DMS 273 (cell line): ENCODE results near the gene HAPLN1.
A peak's percentile ranks its signal among the peaks of the same experiment; 100 is the strongest.
"Not testable (repeated sequence)": the region's sequence is repeated elsewhere in the genome, so short reads cannot be mapped to it uniquely, and the experiment has no call there.

Experiments used
- DNase-seq: peaks from one replicate; lab custom pipeline; 2025; ENCODE audit not compliant: unreplicated experiment; lab: John Stamatoyannopoulos, UW

HAPLN1 gene

GRCh38 chr5:83720836-83721537 lies at the start of gene HAPLN1:
Gene HAPLN1 (minus strand): TSS chr5:83720855. CDS start chr5:83673523, 47,332 bp downstream.
- peak; percentile 19 for DNase-seq

GRCh38 chr5:83767409-83767992 lies 46.8 kb upstream of the HAPLN1 start:
- peak; percentile 25 for DNase-seq

- no peak for DNase-seq
These were observed 43.4 kb upstream of the HAPLN1 start for GRCh38 chr5:83764101-83764500.

DNA sequence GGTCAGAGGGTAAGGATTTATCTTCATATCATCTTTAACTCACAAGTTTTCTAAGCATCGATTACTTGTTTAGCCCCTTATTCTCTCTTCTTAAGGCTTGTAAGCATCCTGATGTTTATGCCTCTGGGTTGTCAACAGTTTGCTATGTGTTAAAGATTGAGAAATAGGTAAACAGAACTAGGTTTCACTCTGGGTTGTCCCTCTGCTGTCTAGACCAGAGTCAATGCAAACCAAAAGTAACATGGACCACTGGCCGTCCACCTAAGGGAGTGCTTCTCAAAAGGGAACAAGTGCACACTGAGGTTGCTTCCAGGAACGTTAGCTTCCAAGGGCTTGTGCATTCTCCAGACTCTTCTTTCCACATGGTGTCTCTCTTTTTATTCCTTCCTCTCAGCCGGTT lies 39.9 kb upstream of the HAPLN1 start:
- no peak for DNase-seq

GRCh38 chr5:83752700-83753099 lies 32.0 kb upstream of the HAPLN1 start:
- no peak for DNase-seq

- no peak for DNase-seq
These were observed 30.5 kb upstream of the HAPLN1 start for GRCh38 chr5:83751201-83751600.

- no peak for DNase-seq
These were observed 30.1 kb upstream of the HAPLN1 start for GRCh38 chr5:83750749-83751148.

- no peak for DNase-seq
These were observed 25.2 kb upstream of the HAPLN1 start for GRCh38 chr5:83745816-83746215.

- no peak for DNase-seq
These were observed 24.2 kb upstream of the HAPLN1 start for GRCh38 chr5:83744821-83745220.

- no peak for DNase-seq
These were observed 21.4 kb upstream of the HAPLN1 start for GRCh38 chr5:83742089-83742488.

DNA sequence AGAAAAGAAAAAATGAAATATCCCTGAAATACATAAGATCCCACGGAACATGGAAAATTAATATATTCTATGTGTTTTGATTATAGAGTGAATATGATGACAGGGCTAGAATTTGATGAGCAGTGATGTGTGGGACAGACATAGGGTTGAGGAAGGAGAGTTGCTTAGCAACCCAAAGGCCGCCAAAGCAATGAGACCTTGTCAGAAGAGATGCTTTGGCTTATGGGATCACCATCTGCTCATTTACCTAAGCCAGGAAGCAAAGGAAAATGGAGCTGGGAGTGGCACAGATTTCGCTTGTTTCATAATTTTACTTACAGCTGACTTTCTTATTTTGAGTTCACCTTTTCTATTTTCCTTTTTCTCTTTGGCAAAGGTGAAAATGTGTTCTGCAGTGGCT lies 20.9 kb upstream of the HAPLN1 start:
- DNase-seq = peak; percentile 61

DNA sequence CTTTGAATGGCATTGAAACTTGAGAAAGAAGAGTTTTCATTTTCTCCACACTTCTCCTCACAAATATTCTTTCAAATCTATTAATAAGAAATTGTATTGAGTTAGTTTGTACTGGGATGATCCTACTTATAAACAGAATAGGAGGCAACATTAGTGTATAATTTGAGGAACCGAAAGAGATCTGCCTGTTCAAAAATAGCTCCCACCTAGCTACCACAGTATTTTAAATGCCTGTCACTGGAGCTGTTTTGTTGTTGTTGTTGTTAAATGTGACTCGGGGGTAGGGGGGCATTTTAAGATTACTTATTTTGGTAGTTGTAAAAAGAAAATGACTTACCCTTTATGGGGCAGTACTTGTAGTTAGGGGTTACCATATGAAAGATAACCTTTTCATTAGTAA lies 20.1 kb upstream of the HAPLN1 start:
- no peak for DNase-seq

DNA sequence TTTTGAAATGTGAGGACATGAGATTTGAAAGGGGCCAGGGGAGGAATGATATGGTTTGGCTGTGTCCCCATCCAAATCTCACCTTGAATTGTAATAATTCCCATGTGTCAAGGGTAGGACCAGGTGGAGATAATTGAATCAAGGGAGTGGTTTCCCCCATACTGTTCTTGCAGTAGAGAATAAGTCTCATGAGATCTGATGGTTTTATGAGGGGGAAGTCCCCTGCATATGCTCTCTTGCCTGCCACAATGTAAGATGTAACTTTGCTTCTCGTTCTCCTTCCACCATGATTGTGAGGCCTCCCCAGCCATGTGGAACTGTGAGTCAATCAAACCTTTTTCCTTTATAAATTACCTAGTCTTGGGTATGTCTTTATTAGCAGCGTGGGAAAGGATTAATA lies 15.5 kb upstream of the HAPLN1 start:
- DNase-seq = not testable (repeated sequence)

DNA sequence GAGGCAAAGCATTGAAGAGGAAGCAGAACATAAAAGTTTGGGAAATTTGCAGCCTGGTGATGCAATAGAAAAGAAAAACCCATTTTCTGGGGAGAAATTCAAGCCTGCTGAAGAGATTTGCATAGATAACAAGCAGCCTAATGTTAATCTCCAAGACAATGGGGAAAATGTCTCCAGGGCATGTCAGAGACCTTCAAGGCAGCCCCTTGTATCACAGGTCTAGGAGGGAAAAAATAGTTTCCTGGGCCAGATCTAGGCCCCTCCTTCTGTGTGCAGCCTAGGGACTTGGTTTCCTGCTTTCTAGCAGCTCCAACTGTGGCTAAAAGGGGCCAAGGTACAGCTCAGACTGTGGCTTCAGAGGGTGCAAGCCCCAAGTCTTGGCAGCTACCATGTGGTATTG lies 14.4 kb upstream of the HAPLN1 start:
- DNase-seq = not testable (repeated sequence)

GRCh38 chr5:83731638-83732037 lies 11.0 kb upstream of the HAPLN1 start:
- DNase-seq = no peak

DNA sequence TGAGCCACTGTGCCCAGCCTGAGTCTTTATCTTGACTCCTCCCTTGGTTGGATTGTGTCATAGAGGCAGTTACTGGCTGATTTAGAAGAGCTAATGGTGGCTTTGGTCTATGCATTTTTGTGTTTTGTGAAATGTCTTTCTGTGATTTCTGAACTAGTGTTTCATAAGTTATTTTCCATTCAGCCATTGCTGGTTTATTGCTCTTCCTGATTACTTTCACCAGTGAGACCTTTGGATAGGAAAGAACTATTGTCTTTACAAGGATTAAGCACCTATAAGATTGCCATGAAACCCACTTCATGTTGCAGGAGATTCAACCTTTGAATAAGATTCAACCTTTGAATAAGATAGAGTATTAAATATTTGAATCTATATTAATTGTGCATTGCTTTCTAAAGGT lies 8.7 kb upstream of the HAPLN1 start:
- no peak for DNase-seq

GRCh38 chr5:83726912-83727311 lies 6.3 kb upstream of the HAPLN1 start:
- no peak for DNase-seq

- DNase-seq = no peak
These were observed 4.3 kb upstream of the HAPLN1 start for GRCh38 chr5:83724935-83725334.

DNA sequence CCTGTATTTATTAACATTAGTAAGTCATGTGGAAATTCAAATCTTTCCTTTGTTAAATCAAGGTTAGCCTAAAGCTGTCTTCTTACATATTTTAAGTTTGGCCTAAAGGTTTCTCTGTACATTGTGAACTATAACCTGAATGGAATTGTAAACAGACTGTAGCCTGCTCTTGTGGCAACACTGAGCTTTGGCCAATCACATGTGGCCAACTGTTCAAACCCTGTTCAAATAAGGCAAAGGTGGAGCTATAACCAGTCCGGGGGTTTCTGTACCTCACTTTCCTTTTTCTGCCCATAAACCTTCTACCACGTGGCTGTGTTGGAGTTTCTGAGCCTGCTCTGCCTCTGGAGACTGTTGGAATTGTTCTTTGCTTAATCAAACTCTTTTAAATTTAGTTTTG lies 3.3 kb upstream of the HAPLN1 start:
- DNase-seq = peak; percentile 25

- DNase-seq = no peak
These were observed 2.4 kb upstream of the HAPLN1 start for GRCh38 chr5:83723031-83723430.

DNA sequence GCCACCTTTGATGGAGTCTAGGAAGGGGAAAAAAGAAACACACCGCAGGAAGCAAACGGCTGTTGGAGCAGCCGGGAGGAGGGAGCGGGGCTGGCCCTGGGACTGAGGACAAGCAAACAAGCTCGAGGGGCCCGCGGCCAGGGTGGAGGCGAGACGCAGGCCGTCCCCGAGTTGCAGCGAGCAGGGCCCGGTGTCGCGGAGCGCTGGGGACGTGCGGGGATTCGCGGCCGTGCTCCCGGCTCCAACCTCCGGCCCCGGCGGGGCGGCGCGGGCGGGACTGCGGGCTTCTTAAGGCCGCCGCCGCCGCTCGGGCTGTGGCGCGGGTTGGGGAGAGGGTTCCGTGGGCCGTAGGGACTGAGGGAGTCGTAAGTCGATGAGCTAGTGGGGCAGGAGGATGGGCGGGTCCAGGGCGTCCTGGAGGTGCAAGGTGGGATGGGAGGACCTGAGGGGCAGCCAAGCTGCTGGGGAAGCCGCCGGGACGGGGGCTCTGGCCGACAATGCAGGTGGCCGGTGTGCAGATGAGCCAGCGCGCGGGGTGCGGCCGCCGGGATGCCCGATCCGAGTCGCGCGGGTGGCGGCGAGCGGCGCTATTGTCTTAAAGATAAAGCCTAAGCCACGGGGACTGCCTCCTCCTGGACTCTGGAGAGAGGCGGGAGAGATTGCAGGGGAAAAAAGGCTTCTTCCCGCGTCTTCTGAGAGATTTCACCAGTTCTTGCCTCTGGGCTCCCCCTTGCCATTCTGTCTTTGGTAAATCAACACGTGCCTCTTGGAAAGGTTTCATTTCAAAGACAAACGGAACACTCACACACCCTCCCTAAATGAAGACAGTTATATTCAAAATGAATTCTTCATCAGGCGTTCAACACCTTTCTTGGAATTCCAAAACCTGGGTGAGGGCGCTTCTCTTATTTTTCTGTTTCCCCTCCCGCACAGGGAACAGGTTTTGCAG lies 1.6 kb upstream of the HAPLN1 start:
- peak; percentile 88 for DNase-seq
